Erythroblast (primary cell): ENCODE measurements around the gene PIF1.
"Not testable (repeated sequence)": the region's sequence is repeated elsewhere in the genome, so short reads cannot be mapped to it uniquely, and the experiment has no call there.

ENCODE experiments used
- GATA1 ChIP-seq: IDR thresholded peaks from 2 replicates; pipeline ENCODE4 v1.6.1; 2011; ENCODE audit warnings: low read depth, mild to moderate bottlenecking, control low read depth, low read length, moderate library complexity
- POLR2A ChIP-seq: IDR thresholded peaks from 2 replicates; pipeline ENCODE4 v1.6.1; 2011; ENCODE audit warnings: mild to moderate bottlenecking, low read length

- not testable (repeated sequence) for TF ChIP-seq POLR2A, GATA1
Measured at GRCh38 chr15:64795921-64796320, 29.5 kb downstream of the PIF1 start.
